ENCODE measurements around the gene GPC6.

The GPC6 gene

GRCh38 chr13:94123557-94123956, 897.0 kb downstream of the GPC6 start:
- DNase-seq (ENCODE audit: low read depth) = no peak
- H3K4me3 ChIP-seq (ENCODE audit: low read depth, low read length) = no peak overlapping the region
- TF ChIP-seq CTCF (IDR thresholded peaks at IDR 0.05; ENCODE audit: low read depth, low read length, missing control alignments) = no peak

- no peak for TF ChIP-seq CTCF (IDR thresholded peaks at IDR 0.05; ENCODE audit: low read depth, low read length, missing control alignments)
- no peak for DNase-seq (ENCODE audit: low read depth)
- no peak overlapping the region for H3K4me3 ChIP-seq (ENCODE audit: low read depth, low read length)
These were observed 901.8 kb downstream of the GPC6 start for GRCh38 chr13:94128430-94128829.

- no peak for DNase-seq (ENCODE audit: low read depth)
- H3K4me3 ChIP-seq (ENCODE audit: low read depth, low read length) = no peak overlapping the region
- TF ChIP-seq CTCF (IDR thresholded peaks at IDR 0.05; ENCODE audit: low read depth, low read length, missing control alignments) = no peak
These were observed 902.9 kb downstream of the GPC6 start for GRCh38 chr13:94129490-94129894.

GRCh38 chr13:94138831-94139230, 912.2 kb downstream of the GPC6 start:
- H3K4me3 ChIP-seq (ENCODE audit: low read depth, low read length) = no peak overlapping the region
- no peak for DNase-seq (ENCODE audit: low read depth)
- TF ChIP-seq CTCF (IDR thresholded peaks at IDR 0.05; ENCODE audit: low read depth, low read length, missing control alignments) = no peak

GRCh38 chr13:94139393-94139995, 912.9 kb downstream of the GPC6 start:
- no peak for DNase-seq (ENCODE audit: low read depth)
- no peak for TF ChIP-seq CTCF (IDR thresholded peaks at IDR 0.05; ENCODE audit: low read depth, low read length, missing control alignments)
- no peak overlapping the region for H3K4me3 ChIP-seq (ENCODE audit: low read depth, low read length)

GRCh38 chr13:94140027-94140426, 913.4 kb downstream of the GPC6 start:
- DNase-seq (ENCODE audit: low read depth) = no peak
- no peak for TF ChIP-seq CTCF (IDR thresholded peaks at IDR 0.05; ENCODE audit: low read depth, low read length, missing control alignments)
- H3K4me3 ChIP-seq (ENCODE audit: low read depth, low read length) = no peak overlapping the region

GRCh38 chr13:94140511-94140910, 913.9 kb downstream of the GPC6 start:
- no peak for DNase-seq (ENCODE audit: low read depth)
- TF ChIP-seq CTCF (IDR thresholded peaks at IDR 0.05; ENCODE audit: low read depth, low read length, missing control alignments) = no peak
- H3K4me3 ChIP-seq (ENCODE audit: low read depth, low read length) = no peak overlapping the region

Measured in GM12864 (cell line).